Activated CD4-positive, CD25-positive, alpha-beta regulatory T cell (primary cell): ENCODE data around the gene SSH2.

Experiments
- DNase-seq, 4 experiments: peaks; one replicate each; lab custom pipeline; 2025; lab: John Stamatoyannopoulos, UW

The SSH2 gene

GRCh38 chr17:29838961-29839360 lies 91.1 kb downstream of the SSH2 start:
- DNase-seq, result no peak

- DNase-seq, result no peak
Observed at GRCh38 chr17:29837531-29837930, 92.5 kb downstream of the SSH2 start.

- DNase-seq, result no peak
Observed at GRCh38 chr17:29836643-29837042, 93.4 kb downstream of the SSH2 start.

- no peak for DNase-seq
Observed at GRCh38 chr17:29835435-29836351, 94.3 kb downstream of the SSH2 start.

- no peak for DNase-seq
Observed at GRCh38 chr17:29833801-29834200, 96.2 kb downstream of the SSH2 start.

- DNase-seq, result no peak
Observed at GRCh38 chr17:29828676-29829284, 101.2 kb downstream of the SSH2 start.

GRCh38 chr17:29827179-29827578 lies 102.8 kb downstream of the SSH2 start:
- DNase-seq, result no peak

- DNase-seq, result no peak
Observed at GRCh38 chr17:29826114-29826692, 103.8 kb downstream of the SSH2 start.

- no peak for DNase-seq
Observed at GRCh38 chr17:29825604-29826003, 104.4 kb downstream of the SSH2 start.

GRCh38 chr17:29821897-29822296 lies 108.1 kb downstream of the SSH2 start:
- no peak for DNase-seq

GRCh38 chr17:29820425-29820824 lies 109.6 kb downstream of the SSH2 start:
- DNase-seq, result no peak

GRCh38 chr17:29807520-29808361 lies 122.3 kb downstream of the SSH2 start:
- DNase-seq, result peak; percentile 38 to 43 (median 40)

GRCh38 chr17:29802246-29802645 lies 127.8 kb downstream of the SSH2 start:
- no peak for DNase-seq

- DNase-seq, result no peak
Observed at GRCh38 chr17:29800457-29800856, 129.6 kb downstream of the SSH2 start.

GRCh38 chr17:29796652-29797051 lies 133.4 kb downstream of the SSH2 start:
- DNase-seq, result no peak

- DNase-seq, result no peak
Observed at GRCh38 chr17:29793501-29793900, 136.5 kb downstream of the SSH2 start.

GRCh38 chr17:29791336-29792080 lies 138.5 kb downstream of the SSH2 start:
- no peak for DNase-seq

GRCh38 chr17:29789196-29790170 lies 140.5 kb downstream of the SSH2 start:
- DNase-seq, result no peak

GRCh38 chr17:29787995-29788394 lies 142.0 kb downstream of the SSH2 start:
- DNase-seq, result no peak

- no peak for DNase-seq
Observed at GRCh38 chr17:29782917-29783316, 147.1 kb downstream of the SSH2 start.
